ENCODE measurements around the gene C1orf94.
A peak's percentile ranks its signal among the peaks of the same experiment; 100 is the strongest.

C1orf94 gene

GRCh38 chr1:34162852-34163766 lies 13.6 kb upstream of the C1orf94 start:
- Histone ChIP-seq H3K4me3 (ENCODE audit: low read depth, low read length) (peak overlapping the region; percentile 15), H3K36me3 (replicated peaks) (no peaks in the 10 kb centered on the region), H3K27ac (no peak overlapping the region), H3K27me3 (replicated peaks) (peaks cover 34% of the 10 kb centered on the region)
- peak; percentile 61 for DNase-seq
- peak; percentile 68 for TF ChIP-seq CTCF (IDR thresholded peaks at IDR 0.05; ENCODE audit: low read depth, low read length, missing control alignments)
- in situ Hi-C loops (cut with HindIII; ENCODE audit: low pct_ligation_motif_present, low sequenced_read_pairs) = no loop called here

- H3K36me3 ChIP-seq (replicated peaks) = no peaks in the 10 kb centered on the region
- H3K4me3 ChIP-seq (ENCODE audit: low read depth, low read length) = peak overlapping the region; percentile 22
- in situ Hi-C loops (cut with HindIII; ENCODE audit: low pct_ligation_motif_present, low sequenced_read_pairs) = no loop called here
- no peak overlapping the region for H3K27ac ChIP-seq
- no peak for TF ChIP-seq CTCF (IDR thresholded peaks at IDR 0.05; ENCODE audit: low read depth, low read length, missing control alignments)
- DNase-seq = no peak
- H3K27me3 ChIP-seq (replicated peaks) = peaks cover 34% of the 10 kb centered on the region
Measured at GRCh38 chr1:34163792-34164731, 12.6 kb upstream of the C1orf94 start.

GRCh38 chr1:34164771-34165391 lies 11.8 kb upstream of the C1orf94 start, which contains the start of gene CSMD2:
Gene CSMD2, minus strand, starts transcription at chr1:34165230. Its CDS starts 133 bp downstream, at chr1:34165097.
- in situ Hi-C loops (cut with HindIII; ENCODE audit: low pct_ligation_motif_present, low sequenced_read_pairs) = no loop called here
- Histone ChIP-seq H3K27ac (no peak within 1 kb of the TSS), H3K36me3 (replicated peaks) (no peaks in the 10 kb centered on the region), H3K4me3 (ENCODE audit: low read depth, low read length) (peak within 1 kb of the TSS; percentile 22), H3K27me3 (replicated peaks) (peaks cover 34% of the 10 kb centered on the region)
- TF ChIP-seq CTCF (IDR thresholded peaks at IDR 0.05; ENCODE audit: low read depth, low read length, missing control alignments) = no peak
- DNase-seq = peak; percentile 7

- H3K36me3 ChIP-seq (replicated peaks) = no peaks in the 10 kb centered on the region
- no peak for TF ChIP-seq CTCF (IDR thresholded peaks at IDR 0.05; ENCODE audit: low read depth, low read length, missing control alignments)
- DNase-seq = no peak
- no peak overlapping the region for H3K4me3 ChIP-seq (ENCODE audit: low read depth, low read length)
- in situ Hi-C loops (cut with HindIII; ENCODE audit: low pct_ligation_motif_present, low sequenced_read_pairs) = no loop called here
- H3K27me3 ChIP-seq (replicated peaks) = peaks cover 34% of the 10 kb centered on the region
- no peak overlapping the region for H3K27ac ChIP-seq
Measured at GRCh38 chr1:34165422-34165921, 11.2 kb upstream of the C1orf94 start.

GRCh38 chr1:34166191-34166624 lies 10.5 kb upstream of the C1orf94 start:
- Histone ChIP-seq H3K27ac (no peak overlapping the region), H3K27me3 (replicated peaks) (peaks cover 34% of the 10 kb centered on the region), H3K4me3 (ENCODE audit: low read depth, low read length) (no peak overlapping the region), H3K36me3 (replicated peaks) (no peaks in the 10 kb centered on the region)
- TF ChIP-seq CTCF (IDR thresholded peaks at IDR 0.05; ENCODE audit: low read depth, low read length, missing control alignments) = no peak
- DNase-seq = no peak
- in situ Hi-C loops (cut with HindIII; ENCODE audit: low pct_ligation_motif_present, low sequenced_read_pairs) = no loop called here

All from brain microvascular endothelial cell (primary cell).